IMR-90 (cell line): Measurements from ENCODE around the gene ADRA2B. TPM values are rescaled to one million over a fixed set of nuclear protein-coding genes. Genes with fewer than 3 reads are reported as not detected.

Experiments
- ATAC-seq: fragments of 200-7000 bp; cut with Tn5 transposase; 2 replicates; pipeline ENCODE4 v1.9.1; 2020; ENCODE audit warnings: low read depth, mild to moderate bottlenecking, moderate library complexity
- BruUV-seq: library from RNA; stranded (reverse); fragments of 400-500 nt; replicated peaks from 2 replicates; lab custom pipeline; 2021; lab: Mats Ljungman, UMichigan
- CTCF ChIA-PET: fragments of 300-600 bp; formaldehyde crosslinking; extraction: SDS; loops from one replicate; lab custom pipeline; 2021; ENCODE audit warnings: antibody characterized with exemption; lab: Yijun Ruan, JAX
- POLR2A ChIA-PET: fragments of 300-600 bp; sonication (Branson Sonifier 250); formaldehyde crosslinking; loops from one replicate; lab custom pipeline; 2022; ENCODE audit warnings: antibody characterized with exemption; ENCODE audit not compliant: unreplicated experiment; lab: Charles Lee
- DNase-seq: peaks from one replicate; pipeline ENCODE4 v3.0.0; 2013
- H2AFZ ChIP-seq: replicated peaks from 2 replicates; pipeline ENCODE3; 2013; ENCODE audit warnings: low read length, mild to moderate bottlenecking; ENCODE audit not compliant: poor library complexity
- H2AK5ac ChIP-seq: 2 replicates; pipeline ENCODE4 v1.6.1; 2013; ENCODE audit warnings: low read depth, low read length, inconsistent platforms
- H2AK9ac ChIP-seq: replicated peaks from 2 replicates; pipeline ENCODE3; 2013; ENCODE audit warnings: mild to moderate bottlenecking, low read depth, low read length, moderate library complexity; ENCODE audit not compliant: poor library complexity
- H2BK120ac ChIP-seq: 2 replicates; pipeline ENCODE4 v1.6.1; 2013; ENCODE audit warnings: low read depth, low read length, inconsistent platforms
- H2BK15ac ChIP-seq: 3 replicates; pipeline ENCODE4 v1.6.1; 2013; ENCODE audit warnings: low read depth, low read length, inconsistent platforms
- H2BK20ac ChIP-seq: 2 replicates; pipeline ENCODE4 v1.6.1; 2013; ENCODE audit warnings: low read depth, mild to moderate bottlenecking, inconsistent platforms, low read length, moderate library complexity
- H2BK5ac ChIP-seq: 2 replicates; pipeline ENCODE4 v1.6.1; 2013; ENCODE audit warnings: mild to moderate bottlenecking, low read depth, low read length, inconsistent platforms; ENCODE audit not compliant: poor library complexity, severe bottlenecking
- H3K14ac ChIP-seq: replicated peaks from 2 replicates; pipeline ENCODE4 v1.6.1; 2013; ENCODE audit warnings: low read depth, low read length, inconsistent platforms
- H3K18ac ChIP-seq: 2 replicates; pipeline ENCODE4 v1.6.1; 2013; ENCODE audit warnings: low read depth, low read length, control low read depth
- H3K23ac ChIP-seq: 2 replicates; pipeline ENCODE4 v1.6.1; 2013; ENCODE audit warnings: low read depth, low read length, inconsistent platforms
- H3K27ac ChIP-seq: 2 replicates; pipeline ENCODE4 v1.5.1; 2013; ENCODE audit warnings: mild to moderate bottlenecking, control low read depth, low read length; ENCODE audit not compliant: insufficient read depth
- H3K27me3 ChIP-seq: 2 replicates; pipeline ENCODE4 v1.6.1; 2013; ENCODE audit warnings: low read length; ENCODE audit not compliant: control insufficient read depth, insufficient read depth
- H3K36me3 ChIP-seq: 2 replicates; pipeline ENCODE4 v1.6.1; 2013; ENCODE audit warnings: low read length, mixed read lengths; ENCODE audit not compliant: control insufficient read depth, insufficient read depth
- H3K4ac ChIP-seq: 2 replicates; pipeline ENCODE4 v1.6.1; 2013; ENCODE audit warnings: low read depth, low read length, inconsistent platforms
- H3K4me1 ChIP-seq: 2 replicates; pipeline ENCODE4 v1.6.1; 2013; ENCODE audit warnings: low read length, mixed read lengths; ENCODE audit not compliant: control insufficient read depth, insufficient read depth
- H3K4me2 ChIP-seq: 2 replicates; pipeline ENCODE4 v1.6.1; 2013; ENCODE audit warnings: low read depth, mild to moderate bottlenecking, control low read depth, low read length, moderate library complexity
- H3K4me3 ChIP-seq: 2 replicates; pipeline ENCODE4 v1.5.1; 2013; ENCODE audit warnings: low read depth, mild to moderate bottlenecking, control low read depth, low read length, moderate library complexity; ENCODE audit not compliant: insufficient read depth
- H3K56ac ChIP-seq: 2 replicates; pipeline ENCODE4 v1.6.1; 2013; ENCODE audit warnings: low read length, inconsistent platforms; ENCODE audit not compliant: insufficient read depth; ENCODE audit errors: extremely low read depth
- H3K79me1 ChIP-seq, 2 experiments: 2 replicates each; pipeline ENCODE4 v1.6.1; 2013; ENCODE audit warnings: low read length in 2 of 2, inconsistent platforms in 1 of 2, low read depth in 1 of 2
- H3K9ac ChIP-seq: 2 replicates; pipeline ENCODE4 v1.6.1; 2013; ENCODE audit warnings: low read depth, low read length, control low read depth
- H3K9me1 ChIP-seq: 2 replicates; pipeline ENCODE4 v1.6.1; 2013; ENCODE audit warnings: low read length, inconsistent platforms; ENCODE audit not compliant: insufficient read depth
- H3K9me3 ChIP-seq: 2 replicates; pipeline ENCODE4 v1.6.1; 2013; ENCODE audit warnings: low read length; ENCODE audit not compliant: control insufficient read depth, insufficient read depth
- H4K20me1 ChIP-seq: 2 replicates; pipeline ENCODE4 v1.6.1; 2013; ENCODE audit warnings: low read length, inconsistent platforms; ENCODE audit not compliant: insufficient read depth
- H4K5ac ChIP-seq: 2 replicates; pipeline ENCODE4 v1.6.1; 2013; ENCODE audit warnings: mild to moderate bottlenecking, low read depth, low read length, control low read depth
- H4K8ac ChIP-seq, 2 experiments: 2 replicates each; pipeline ENCODE4 v1.6.1; 2013; ENCODE audit warnings: low read depth in 2 of 2, low read length in 2 of 2, control low read depth in 1 of 2, inconsistent platforms in 1 of 2
- H4K91ac ChIP-seq: 2 replicates; pipeline ENCODE4 v1.6.1; 2013; ENCODE audit warnings: low read depth, low read length, inconsistent platforms; ENCODE audit not compliant: insufficient read depth
- CEBPB ChIP-seq: IDR thresholded peaks from 2 replicates; pipeline ENCODE4 v1.6.1; 2012; ENCODE audit warnings: low read depth, low read length, improper control_type of control experiment
- CHD1 ChIP-seq: IDR thresholded peaks from 2 replicates; pipeline ENCODE4 v1.6.1; 2012; ENCODE audit warnings: low read depth, low read length, improper control_type of control experiment
- CTCF ChIP-seq: conservative IDR thresholded peaks from 2 replicates; pipeline ENCODE4 v1.5.1; 2012; ENCODE audit warnings: mild to moderate bottlenecking, low read depth, low read length, improper control_type of control experiment
- ELK1 ChIP-seq: fragments of 150-350 bp; IDR thresholded peaks from 2 replicates; pipeline ENCODE4 v1.6.1; 2016; ENCODE audit warnings: low read depth, mild to moderate bottlenecking, low read length, moderate library complexity, borderline replicate concordance
- FOS ChIP-seq: fragments of 150-350 bp; IDR thresholded peaks from 2 replicates; pipeline ENCODE4 v1.6.1; 2016; ENCODE audit warnings: low read depth, low read length
- MAFK ChIP-seq: IDR thresholded peaks from 2 replicates; pipeline ENCODE4 v1.6.1; 2012; ENCODE audit warnings: low read depth, low read length, improper control_type of control experiment
- MAZ ChIP-seq: IDR thresholded peaks from 2 replicates; pipeline ENCODE4 v1.6.1; 2012; ENCODE audit warnings: low read depth, mild to moderate bottlenecking, low read length, improper control_type of control experiment, moderate library complexity, borderline replicate concordance
- NFE2L2 ChIP-seq: fragments of 150-350 bp; IDR thresholded peaks from 2 replicates; pipeline ENCODE4 v1.6.1; 2016; ENCODE audit warnings: low read depth, mild to moderate bottlenecking, low read length
- POLR2A ChIP-seq: IDR thresholded peaks from 2 replicates; pipeline ENCODE4 v1.6.1; 2012; ENCODE audit warnings: mild to moderate bottlenecking, low read depth, low read length
- RAD21 ChIP-seq: IDR thresholded peaks from 2 replicates; pipeline ENCODE4 v1.6.1; 2012; ENCODE audit warnings: low read length, improper control_type of control experiment
- RCOR1 ChIP-seq: IDR thresholded peaks from 2 replicates; pipeline ENCODE4 v1.6.1; 2012; ENCODE audit warnings: mild to moderate bottlenecking, low read length, improper control_type of control experiment; ENCODE audit not compliant: insufficient replicate concordance
- RFX5 ChIP-seq: IDR thresholded peaks from 2 replicates; pipeline ENCODE4 v1.8.0; 2012; ENCODE audit warnings: low read depth, mild to moderate bottlenecking, low read length, moderate library complexity
- USF2 ChIP-seq: fragments of 150-350 bp; IDR thresholded peaks from 2 replicates; pipeline ENCODE4 v1.6.1; 2017; ENCODE audit warnings: mild to moderate bottlenecking, antibody characterized with exemption, low read length, low read depth
- WGBS, 2 experiments: methylation state at CpG; one replicate each; pipeline versions ENCODE4 v1.1.5 to v1.1.7; 2013; ENCODE audit warnings: missing lambda C conversion rate in 2 of 2; ENCODE audit not compliant: insufficient read length in 1 of 2; ENCODE audit errors: extremely low coverage in 2 of 2; 5-methylcytosine and 5-hydroxymethylcytosine counted together
- dilution Hi-C: fragments of 300-500 bp; cut with HindIII; formaldehyde crosslinking; loops from one replicate; pipeline ENCODE4 v1.14.3; 2018; ENCODE audit warnings: low sequenced_read_pairs; ENCODE audit not compliant: unreplicated experiment
- in situ Hi-C: fragments of 300-500 bp; cut with MboI; formaldehyde crosslinking; loops from 3 replicates; pipeline ENCODE4 v1.14.3; 2019; ENCODE audit warnings: low sequenced_read_pairs, inconsistent platforms, mixed read lengths
- intact Hi-C: fragments of 100-400 bp; cut with micrococcal nuclease; formaldehyde crosslinking; loops from 2 replicates; pipeline ENCODE4 v1.10.0; 2022
- polyA plus RNA-seq, 3 experiments: library from polyadenylated mRNA; depleted of rRNA; stranded (reverse); fragments of >200 nt; gene quantifications; 2 replicates each; pipeline ENCODE4 v1.2.3, GENCODE V29; 2012; ENCODE audit warnings: low replicate concordance in 1 of 3
- total RNA-seq: library from RNA; depleted of rRNA; stranded (reverse); fragments of >200 nt; gene quantifications from 2 replicates; pipeline ENCODE4 v1.2.3, GENCODE V29; 2012

Gene ADRA2B
- total and polyA plus RNA-seq, 2 of the 4 experiments (the other 2 are of a cell fraction): not detected

GRCh38 chr2:96088340-96089335, 27.7 kb downstream of the ADRA2B start (continued):
- TF ChIP-seq CTCF (no peak), RAD21 (no peak)

- no peak overlapping the region for H2AK5ac ChIP-seq
- no peak overlapping the region for H4K5ac ChIP-seq
- H2BK5ac ChIP-seq: no peak overlapping the region
- ATAC-seq (no peak), DNase-seq (no peak)
- ChIA-PET CTCF (no interaction called here), POLR2A (no interaction called here)
- H2BK20ac ChIP-seq: no peak overlapping the region
- no peak overlapping the region for H2BK15ac ChIP-seq
- no peaks in the 10 kb centered on the region for H3K36me3 ChIP-seq
- in situ Hi-C loops: no loop called here
- no peak overlapping the region for H2AFZ ChIP-seq
- H3K4me1 ChIP-seq: no peaks in the 10 kb centered on the region
- no peaks in the 10 kb centered on the region for H3K9me1 ChIP-seq
- no peaks in the 10 kb centered on the region for H4K20me1 ChIP-seq
- no peaks in the 10 kb centered on the region for H3K9me3 ChIP-seq
- no CpG with 5 or more reads among the region's 2 CpGs for WGBS, 2 experiments
- H3K27me3 ChIP-seq: peaks cover 41% of the 10 kb centered on the region
- H3K79me1 ChIP-seq: no peaks in the 10 kb centered on the region
- no peak overlapping the region for H3K4ac ChIP-seq
- H3K23ac ChIP-seq: no peak overlapping the region
- no peak overlapping the region for H3K56ac ChIP-seq
- H3K14ac ChIP-seq: no peak overlapping the region
- no peak overlapping the region for H3K9ac ChIP-seq
- no peak overlapping the region for H4K8ac ChIP-seq
- no peak overlapping the region for H3K4me3 ChIP-seq
- dilution Hi-C loops: no loop called here
- no TSS peak for BruUV-seq
- intact Hi-C loops: no loop called here
- H4K91ac ChIP-seq: no peak overlapping the region
- no peak overlapping the region for H3K4me2 ChIP-seq
- H3K27ac ChIP-seq: no peak overlapping the region
- H3K18ac ChIP-seq: no peak overlapping the region
- no peak overlapping the region for H2BK120ac ChIP-seq
- no peak overlapping the region for H2AK9ac ChIP-seq
- TF ChIP-seq ELK1 (no peak), CEBPB (no peak), RCOR1 (no peak), RFX5 (no peak), CHD1 (no peak), MAZ (no peak), MAFK (no peak), NFE2L2 (no peak), FOS (no peak), POLR2A (no peak), USF2 (no peak)
Measured at GRCh38 chr2:96087130-96087529, 29.2 kb downstream of the ADRA2B start.
